ENCODE measurements around the gene TIA1.
"Not testable (repeated sequence)": the region's sequence is repeated elsewhere in the genome, so short reads cannot be mapped to it uniquely, and the experiment has no call there.

The TIA1 gene, protein sequence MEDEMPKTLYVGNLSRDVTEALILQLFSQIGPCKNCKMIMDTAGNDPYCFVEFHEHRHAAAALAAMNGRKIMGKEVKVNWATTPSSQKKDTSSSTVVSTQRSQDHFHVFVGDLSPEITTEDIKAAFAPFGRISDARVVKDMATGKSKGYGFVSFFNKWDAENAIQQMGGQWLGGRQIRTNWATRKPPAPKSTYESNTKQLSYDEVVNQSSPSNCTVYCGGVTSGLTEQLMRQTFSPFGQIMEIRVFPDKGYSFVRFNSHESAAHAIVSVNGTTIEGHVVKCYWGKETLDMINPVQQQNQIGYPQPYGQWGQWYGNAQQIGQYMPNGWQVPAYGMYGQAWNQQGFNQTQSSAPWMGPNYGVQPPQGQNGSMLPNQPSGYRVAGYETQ

DNA sequence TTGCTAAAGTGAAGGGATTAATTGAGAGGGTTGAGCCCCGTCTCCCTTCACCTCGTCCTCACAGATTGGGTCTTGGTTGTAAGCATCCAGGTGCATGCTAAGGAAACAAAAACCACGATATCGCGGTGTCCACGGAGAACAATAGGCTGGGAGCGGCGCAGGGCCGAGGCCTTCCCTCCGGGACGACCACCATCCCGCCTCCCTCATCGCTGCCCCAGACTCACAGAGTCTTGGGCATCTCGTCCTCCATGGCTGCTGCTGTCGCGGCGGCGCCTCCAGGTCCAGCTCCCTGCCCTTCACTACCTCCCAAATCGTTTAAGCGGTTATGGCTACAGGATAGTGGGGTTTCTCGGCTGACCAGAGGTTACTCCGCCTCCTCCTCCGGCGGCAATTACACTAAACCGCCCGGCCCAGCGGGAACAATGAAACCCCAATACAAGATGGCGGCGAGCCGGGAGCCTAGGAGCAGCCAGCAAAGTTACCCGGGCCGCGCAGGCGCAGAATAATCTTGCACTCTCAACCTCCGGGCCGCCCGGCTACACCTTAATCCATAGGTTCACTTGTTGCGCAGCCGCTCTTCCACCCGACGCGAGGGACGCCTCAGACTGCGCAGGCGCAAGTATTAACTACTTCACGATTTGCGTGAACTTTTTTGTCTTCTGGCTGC lies at the start of gene TIA1:
TSS of gene TIA1 (minus strand) at position 448 of the 667 bp plus-strand sequence. CDS start at position 250, 198 bp downstream.
- peak; percentile 97 to 99 for DNase-seq

DNA sequence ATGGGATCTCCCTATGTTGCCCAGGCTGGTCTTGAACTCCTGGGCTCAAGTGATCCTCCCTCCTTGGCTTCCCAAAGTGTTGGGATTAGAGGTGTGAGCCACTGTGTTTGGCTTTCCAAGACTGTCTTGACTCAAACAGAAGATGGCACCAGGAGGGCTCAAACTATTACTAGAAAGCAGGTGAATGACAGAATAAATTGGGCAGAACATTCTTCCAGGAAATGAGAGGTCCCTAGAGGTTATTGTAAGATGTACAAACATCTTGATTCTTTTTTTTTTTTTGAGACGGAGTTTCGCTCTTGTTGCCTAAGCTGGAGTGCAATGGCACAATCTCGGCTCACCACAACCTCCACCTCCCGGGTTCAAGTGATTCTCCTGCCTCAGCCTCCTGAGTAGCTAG lies 49.4 kb upstream of the TIA1 start:
- DNase-seq: not testable (repeated sequence)

DNA sequence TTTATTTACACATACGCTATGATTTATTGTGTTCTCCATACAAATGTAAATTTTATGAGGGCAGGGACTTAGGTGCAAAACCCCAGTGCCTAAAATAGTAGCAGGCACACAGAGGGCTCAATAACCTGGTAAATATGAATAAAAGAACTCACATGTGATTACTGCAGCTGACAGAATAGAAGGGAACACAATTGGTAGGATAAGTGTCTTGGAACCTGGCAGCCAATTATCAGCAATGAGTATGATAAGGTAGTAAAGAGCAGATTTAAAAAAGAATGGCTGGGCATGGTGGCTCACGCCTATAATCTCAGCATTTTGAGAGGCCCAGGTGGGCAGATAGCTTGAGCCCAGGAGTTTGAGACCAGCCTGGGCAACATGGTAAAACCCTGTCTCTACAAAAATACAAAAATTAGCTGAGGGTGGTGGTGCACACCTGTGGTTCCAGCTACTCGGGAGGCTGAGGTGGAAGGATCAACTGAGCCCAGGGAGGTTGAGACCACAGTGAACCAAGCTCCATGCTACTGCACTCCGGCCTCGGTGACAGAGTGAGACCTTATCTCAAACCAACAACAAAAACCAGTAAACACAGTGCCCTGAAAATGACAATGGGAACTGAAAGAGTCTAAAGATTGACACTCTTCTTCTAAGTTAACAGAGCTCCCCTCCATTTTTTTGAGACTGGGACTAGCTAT lies 35.2 kb upstream of the TIA1 start:
- DNase-seq: no peak

DNA sequence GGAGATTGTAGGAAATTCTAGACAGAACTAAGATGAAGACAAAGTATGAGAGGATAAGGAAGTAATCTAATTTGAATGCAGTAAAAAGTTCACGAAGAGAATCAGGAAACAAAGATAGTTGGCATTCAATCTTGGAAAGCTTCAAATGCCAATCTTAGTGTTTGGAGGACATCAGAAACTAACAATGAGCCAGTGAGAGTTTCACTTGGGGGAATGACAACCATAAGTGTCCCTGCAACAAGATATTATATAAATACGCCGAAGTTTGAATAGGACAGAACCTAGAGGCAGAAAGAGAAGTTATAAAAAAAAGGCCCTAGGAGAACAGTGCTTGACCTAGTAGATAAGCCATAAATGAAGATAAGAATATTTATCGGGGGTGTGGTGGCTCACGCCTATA lies 34.0 kb upstream of the TIA1 start:
- DNase-seq: no peak

DNA sequence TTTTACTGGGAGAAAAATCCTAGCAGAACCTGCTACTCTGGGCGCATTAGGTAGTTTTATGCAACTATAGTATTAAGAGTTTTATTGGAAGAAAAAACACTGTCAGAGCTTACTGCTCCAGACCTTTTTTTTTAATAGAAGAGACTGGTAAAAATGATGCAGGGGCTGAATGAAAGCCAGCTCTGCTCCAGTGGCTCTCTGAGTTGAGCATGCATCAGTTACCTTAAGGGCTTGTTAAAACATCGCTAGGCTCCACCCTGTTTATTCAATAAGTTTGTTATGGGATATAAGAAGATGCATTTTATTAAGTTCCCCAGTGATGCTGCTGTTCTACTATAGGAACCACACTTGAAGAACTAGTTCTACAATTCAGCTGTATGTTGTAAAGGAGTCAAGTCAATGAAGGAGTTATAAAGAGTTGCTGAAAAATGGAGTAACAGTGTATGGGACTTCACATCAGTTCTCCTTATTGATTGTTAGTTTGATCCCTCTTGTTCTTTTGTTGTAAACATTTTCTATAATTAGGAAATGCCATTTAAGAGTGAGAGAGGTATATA lies 31.9 kb upstream of the TIA1 start:
- DNase-seq: no peak

DNA sequence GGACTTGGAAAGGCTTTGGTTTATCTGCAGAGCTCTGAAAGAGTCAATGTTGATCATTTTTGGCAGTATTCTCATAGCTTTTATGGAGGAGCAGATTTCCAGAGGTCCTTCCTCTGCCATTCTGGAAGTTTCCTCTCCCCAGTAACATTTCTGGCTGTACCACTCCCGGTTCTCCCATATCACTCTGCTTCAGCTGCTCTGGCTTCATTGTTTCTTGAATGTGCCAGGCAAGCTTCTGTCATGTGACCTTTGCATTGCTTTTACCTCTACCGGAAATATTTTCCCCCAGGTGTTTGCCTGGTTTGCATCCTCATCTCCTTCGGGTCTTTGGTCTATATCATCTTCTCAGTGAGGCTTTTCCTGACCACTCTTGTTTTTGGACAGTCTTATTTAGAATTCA lies 21.9 kb upstream of the TIA1 start:
- peak in 1 of 2 experiments; percentile 24 for DNase-seq

DNA sequence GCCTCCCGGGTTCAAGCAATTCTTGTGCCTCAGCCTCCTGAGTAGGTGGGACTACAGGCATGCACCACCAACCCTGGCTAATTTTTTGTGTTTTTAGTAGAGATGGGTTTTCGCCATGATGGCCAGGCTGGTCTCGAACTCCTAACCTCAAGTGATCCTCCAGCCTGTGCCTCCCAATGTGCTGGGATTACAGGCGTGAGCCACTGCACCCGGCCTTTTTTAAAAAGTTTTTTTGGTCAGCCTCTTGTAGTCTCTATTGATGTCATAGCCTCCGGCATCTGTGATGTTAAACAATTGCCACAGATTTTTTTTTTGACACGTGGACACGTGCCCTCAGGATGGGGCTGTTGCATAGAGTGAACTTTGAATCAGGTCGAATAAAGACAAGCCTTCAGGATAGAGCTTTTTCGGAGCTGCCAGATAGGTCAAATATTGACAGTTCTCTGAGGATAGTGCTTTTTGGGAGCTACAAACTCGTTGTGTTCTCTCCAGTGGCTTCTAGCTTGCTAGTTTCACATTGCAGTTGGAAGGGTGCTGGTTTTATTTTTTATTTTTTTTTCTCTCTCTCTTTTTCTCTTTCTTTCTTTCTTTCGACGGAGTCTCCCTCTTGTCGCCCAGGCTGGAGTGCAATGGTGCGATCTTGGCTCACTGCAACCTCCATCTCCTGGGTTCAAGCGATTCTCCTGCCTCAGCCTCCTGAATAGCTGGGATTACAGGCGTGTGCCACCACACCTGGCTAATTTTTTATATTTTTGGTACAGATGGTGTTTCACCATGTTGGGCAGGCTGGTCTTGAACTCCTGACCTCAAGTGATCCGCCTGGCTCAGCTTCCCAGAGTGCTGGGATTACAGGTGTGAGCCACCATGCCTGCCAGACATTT lies 21.2 kb upstream of the TIA1 start:
- DNase-seq: not testable (repeated sequence)

DNA sequence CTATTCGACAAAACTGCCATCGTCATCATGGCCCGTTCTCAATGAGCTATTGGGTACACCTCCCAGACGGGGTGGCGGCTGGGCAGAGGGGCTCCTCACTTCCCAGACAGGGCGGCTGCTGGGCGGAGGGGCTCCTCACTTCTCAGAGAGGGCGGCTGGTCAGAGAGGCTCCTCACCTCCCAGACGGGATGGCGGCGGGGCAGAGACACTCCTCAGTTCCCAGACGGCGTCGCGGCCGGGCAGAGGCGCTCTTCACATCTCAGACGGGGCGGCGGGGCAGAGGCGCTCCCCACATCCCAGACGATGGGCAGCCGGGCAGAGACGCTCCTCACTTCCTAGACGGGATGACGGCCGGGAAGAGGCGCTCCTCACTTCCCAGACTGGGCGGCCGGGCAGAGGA lies 18.5 kb upstream of the TIA1 start:
- not testable (repeated sequence) for DNase-seq

DNA sequence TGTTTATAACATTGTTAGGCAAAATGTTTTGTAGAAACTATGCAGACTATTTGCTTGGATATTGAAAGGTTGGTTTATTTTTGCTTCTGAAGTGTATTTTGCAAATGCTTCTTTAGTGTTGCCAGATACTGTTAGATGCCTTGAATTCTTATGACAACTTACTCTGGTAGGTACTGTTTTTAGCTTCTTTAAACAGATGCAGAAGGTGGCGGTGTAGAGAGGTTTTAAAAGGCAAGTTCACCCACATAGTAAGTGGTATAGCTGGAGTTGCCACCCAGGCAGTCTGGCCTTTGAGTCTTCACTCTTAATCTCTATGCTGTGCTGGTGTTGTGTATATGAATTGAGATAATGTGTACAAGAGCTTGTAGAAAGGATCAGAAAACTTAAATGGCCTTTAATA lies 13.1 kb upstream of the TIA1 start:
- DNase-seq: no peak

DNA sequence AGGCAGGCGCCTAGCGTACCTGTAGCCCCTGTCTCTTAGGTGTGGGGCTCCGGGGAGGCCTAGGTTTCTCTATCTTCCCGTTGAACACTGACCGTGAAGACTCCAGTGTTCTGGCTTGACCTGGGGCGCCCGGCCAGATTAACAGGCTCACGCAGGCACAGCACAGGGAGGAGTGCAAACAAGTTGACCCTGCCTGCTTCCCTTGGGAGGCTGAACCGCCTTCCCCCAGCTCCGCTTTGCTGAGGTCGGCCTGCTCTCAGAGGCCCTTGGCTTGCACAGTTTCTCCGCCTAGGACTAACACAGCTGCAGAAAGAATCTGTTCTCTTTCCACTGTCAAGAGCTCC lies 10.1 kb upstream of the TIA1 start:
- peak in 1 of 2 experiments; percentile 20 for DNase-seq

DNA sequence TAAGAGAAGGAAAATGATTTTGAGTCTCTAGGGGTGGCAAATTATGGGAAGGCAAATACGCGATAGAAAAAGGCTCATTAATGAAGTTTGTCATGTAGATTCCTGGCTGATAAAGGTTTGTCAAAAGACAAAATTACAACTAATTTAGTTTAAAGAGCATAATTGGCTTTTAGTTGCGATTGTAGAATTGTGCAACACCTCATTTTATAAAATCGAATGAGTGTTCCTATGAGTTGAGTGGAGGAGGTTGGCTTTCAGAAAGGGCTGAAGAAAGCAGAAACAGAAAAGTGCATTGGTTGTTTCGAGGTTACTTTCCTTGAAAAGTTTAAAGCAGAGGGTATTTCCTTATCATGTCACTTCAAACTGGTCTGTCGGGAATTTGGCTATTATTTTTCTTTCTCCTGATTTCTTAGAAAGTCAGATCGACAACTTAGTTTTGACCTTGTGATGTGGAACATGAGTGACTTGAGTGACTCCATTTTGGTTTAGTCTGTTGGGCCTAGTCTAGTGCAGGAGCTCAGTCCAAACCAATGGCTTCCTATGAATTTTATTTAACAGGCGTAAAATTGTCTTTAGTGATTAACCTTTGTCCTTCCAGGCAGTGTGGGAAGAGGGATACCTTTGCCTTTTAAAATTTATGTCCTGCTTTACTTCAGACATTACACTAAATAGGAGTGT lies 7.3 kb upstream of the TIA1 start:
- DNase-seq: no peak

DNA sequence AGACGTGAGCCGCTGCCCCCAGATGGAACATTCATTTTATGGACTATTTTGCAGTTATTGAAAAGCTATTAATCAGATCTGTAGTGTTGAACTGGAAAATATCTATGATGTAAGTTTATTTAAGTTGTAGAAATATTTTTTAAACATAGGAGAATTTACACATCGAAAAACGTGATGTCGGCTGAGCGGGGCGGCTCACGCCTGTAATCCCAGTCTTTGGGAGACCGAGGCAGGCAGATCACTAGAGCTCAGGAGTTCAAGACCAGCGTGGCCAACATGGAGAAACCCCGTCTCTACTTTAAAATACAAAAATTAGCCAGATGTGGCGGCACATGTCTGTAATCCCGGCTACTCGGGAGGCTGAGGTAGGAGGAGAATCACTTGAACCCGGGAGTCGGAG lies 2.0 kb upstream of the TIA1 start:
- no peak for DNase-seq

DNA sequence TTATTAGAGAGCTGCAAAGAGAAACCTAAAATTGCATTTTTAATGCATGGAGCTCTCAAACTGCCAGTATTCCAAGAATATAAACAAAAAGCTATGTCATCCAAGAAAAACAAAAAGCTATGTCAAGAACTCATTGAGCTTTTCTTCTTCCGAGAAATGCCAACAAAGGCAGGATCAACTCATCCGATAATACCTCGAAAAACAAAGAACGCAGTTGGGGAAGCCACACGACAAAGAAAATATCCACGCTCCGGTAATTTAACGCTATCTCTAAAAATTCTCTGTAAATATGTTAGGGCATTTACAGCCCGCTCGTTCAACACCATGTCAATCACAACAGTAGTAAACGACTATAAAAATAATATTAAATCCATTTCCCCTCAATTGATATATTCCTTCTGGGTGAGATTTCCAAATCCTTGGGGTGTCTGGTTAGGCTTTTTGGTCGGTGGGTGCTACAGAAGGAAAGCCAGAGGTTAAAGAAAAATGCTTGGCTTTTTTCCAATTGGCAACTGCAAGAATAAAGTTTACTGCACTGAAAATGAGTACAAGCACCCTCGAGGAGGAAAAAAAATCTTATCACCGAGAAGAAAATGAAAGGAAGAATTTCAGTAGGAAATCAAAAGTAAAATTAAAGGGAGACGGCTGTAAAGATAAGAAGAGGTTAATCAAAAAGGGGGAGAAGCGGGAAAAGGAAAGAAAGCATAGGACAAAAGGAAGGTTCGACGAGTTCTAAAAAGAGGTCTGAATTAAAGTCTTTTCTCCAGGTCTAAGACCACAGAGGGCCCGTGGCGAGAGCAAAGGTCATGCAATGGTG lies 856 bp downstream of the TIA1 start:
- no peak for DNase-seq

DNA sequence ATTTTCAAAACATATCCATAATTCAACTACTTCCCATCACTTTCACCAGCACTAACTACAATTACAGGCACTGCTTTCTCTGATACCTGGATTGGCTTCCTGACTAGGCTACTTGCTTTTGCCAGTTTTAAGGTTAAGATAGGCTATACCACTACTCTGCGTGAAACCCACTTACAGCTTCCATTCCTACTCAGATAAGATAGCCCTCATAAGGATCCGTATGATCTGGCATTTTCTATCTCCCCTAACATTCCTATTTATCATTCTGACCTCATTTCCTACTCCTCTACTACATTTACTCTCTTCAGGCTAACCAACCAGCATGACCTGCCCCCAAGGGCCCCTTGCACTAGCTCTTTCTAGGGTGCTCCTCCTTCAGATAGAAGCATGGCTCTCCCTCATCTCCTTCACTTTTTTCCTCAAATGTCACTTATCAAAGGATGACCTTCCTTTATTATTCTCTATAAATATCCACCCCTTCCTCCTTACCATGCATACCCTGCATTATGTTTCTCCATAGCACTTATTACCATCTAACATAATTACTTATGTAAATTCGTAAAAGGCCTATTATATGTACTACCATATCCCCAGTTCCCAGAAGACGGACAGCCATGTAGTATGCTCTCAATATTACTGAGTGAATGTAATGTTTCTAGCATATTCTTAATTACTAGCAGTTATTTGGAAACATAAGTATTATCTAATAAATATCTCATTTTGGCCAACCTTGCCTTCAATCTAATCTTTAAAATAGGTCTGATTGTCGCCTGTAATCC lies 4.4 kb downstream of the TIA1 start:
- no peak for DNase-seq

DNA sequence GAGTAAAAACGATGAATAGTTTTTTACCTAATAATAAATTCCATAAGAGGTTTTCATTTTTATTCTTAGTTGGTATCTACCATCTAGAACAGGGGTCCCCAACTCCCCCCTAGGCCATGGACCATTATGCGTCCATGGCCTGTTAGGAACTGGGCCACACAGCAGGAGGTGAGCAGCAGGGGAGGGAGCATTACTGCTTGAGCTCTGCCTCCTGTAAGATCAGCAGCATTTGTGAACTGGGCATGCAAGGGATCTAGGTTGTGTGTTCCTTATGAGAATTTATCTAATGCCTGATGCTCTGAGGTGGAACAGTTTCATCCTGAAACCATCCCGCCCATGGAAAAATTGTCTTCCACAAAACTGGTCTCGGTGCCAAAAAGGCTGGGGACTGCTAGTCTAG lies 5.9 kb downstream of the TIA1 start:
- no peak for DNase-seq

DNA sequence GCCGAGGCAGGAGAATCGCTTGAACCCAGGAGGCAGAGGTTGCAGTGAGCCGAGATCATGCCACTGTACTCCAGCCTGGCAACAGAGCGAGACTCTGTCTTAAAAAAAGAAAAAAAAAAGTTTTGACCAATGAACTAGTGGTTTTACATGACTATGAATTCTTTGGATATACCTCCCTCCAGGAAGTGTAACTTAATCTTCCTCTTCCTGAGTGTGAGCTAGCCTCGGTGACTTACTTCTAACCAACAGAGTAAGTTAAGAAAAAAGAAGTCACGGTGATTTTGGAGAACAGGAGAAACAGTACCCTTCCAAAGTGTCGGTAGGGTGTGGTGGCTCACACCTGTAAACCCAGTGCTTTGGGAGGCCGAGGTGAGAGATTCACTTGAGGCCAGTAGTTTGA lies 7.1 kb downstream of the TIA1 start:
- DNase-seq: no peak

DNA sequence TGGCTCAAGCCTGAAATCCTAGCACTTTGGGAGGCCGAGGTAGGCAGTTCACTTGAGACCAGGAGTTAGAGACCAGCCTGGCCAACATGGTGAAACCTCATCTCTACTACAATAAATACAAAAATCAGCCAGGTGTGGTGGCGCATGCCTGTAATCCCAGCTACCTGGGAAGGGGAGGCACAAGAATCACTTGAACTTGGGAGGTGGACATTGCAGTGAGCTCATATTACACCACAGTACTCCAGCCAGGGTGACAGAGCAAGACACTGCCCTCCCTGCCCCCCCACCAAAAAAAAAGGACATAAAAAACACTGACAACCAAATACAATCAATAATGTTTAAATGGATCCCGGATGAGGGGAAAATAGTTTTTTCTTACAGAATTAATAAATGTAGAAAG lies 7.8 kb downstream of the TIA1 start:
- DNase-seq: no peak

DNA sequence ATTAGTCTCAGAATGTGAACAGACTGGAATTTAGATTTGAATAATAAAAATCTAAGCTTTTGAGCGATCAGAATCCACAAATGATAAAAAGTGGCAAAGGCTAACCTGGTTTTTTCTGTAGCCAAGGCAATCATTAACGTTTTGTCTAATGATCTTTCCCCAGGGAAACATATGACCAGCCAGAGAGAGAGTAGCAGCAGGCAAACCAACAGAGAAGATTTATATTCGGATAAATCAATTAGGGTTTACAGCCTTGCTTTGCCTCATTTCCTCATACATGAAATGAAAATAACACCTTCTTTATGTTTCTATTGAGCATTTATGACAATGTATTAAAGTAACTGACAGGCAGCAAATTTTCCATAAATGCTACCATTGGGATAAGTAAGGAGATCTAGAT lies 14.5 kb downstream of the TIA1 start:
- DNase-seq: no peak

DNA sequence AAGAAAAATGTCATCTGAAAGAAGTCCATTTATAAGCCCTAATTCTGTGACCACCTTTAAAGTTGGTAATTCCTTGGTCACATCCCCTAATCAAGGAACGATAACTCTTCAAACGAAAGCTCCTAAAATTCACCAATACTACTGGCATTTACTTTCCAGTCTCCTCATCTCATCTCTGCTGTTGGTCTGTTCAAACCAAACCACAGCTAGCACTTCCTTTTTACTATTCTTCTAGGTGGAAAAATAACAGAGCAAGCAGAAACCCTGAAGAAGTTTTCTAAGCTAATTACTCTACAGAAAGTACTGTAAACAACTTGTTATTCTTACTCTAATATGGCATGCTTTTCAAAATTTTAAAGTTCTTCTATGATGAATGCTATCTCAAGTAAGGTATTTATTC lies 21.6 kb downstream of the TIA1 start:
- no peak for DNase-seq

DNA sequence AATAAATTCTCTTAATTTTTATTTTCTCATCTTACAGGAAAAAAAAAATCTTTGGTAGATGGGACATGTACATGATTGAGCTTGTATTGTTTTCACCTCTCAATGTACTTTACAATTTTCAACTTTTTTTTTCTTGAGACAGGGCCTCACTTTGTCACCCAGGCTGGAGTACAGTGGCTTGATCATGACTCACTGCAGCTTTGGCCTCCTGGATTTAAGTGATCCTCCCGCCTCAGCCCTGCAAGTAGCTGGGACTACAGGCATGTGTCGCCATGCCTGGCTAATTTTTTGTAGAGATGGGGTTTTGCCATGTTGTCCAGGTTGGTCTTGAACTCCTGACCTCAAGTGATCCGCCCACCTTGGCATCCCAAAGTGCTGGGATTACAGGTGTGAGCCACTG lies 25.1 kb downstream of the TIA1 start:
- DNase-seq: not testable (repeated sequence)

Data from NCI-H526 (cell line).